BE2C (cell line): ENCODE data around the gene DHX40.

Experiments used
- DNase-seq: peaks from one replicate; pipeline ENCODE4 v3.0.0-alpha.2; 2020
- H3K27me3 ChIP-seq: fragments of 250-450 bp; sonication (Bioruptor Pico); 2 replicates; pipeline ENCODE4 v1.5.1; 2020; ENCODE audit warnings: mild to moderate bottlenecking
- H3K36me3 ChIP-seq: fragments of 250-450 bp; sonication (Bioruptor Pico); 2 replicates; pipeline ENCODE4 v1.5.1; 2020; ENCODE audit warnings: mild to moderate bottlenecking
- H3K4me1 ChIP-seq: fragments of 250-450 bp; sonication (Bioruptor Pico); 2 replicates; pipeline ENCODE4 v1.5.1; 2020
- H3K4me3 ChIP-seq: 2 replicates; pipeline ENCODE4 v1.5.1; 2011; ENCODE audit warnings: low read depth, low read length
- H3K9me3 ChIP-seq: fragments of 250-450 bp; sonication (Bioruptor Pico); 2 replicates; pipeline ENCODE4 v1.5.1; 2020
- CTCF ChIP-seq: IDR thresholded peaks from 2 replicates; pipeline ENCODE4 v1.5.1; 2012; ENCODE audit warnings: mild to moderate bottlenecking, low read depth, low read length

DHX40 gene

GRCh38 chr17:59617156-59617732, 51.8 kb downstream of the DHX40 start:
- H3K4me1 ChIP-seq = peaks cover 9% of the 10 kb centered on the region; the same call in 1 of the 2 replicates
- no peaks in the 10 kb centered on the region for H3K9me3 ChIP-seq
- no peak for TF ChIP-seq CTCF
- DNase-seq = no peak
- 0 out of 2 replicates have a peak, but pooled peaks cover 4% of the 10 kb centered on the region for H3K36me3 ChIP-seq
- no peaks in the 10 kb centered on the region for H3K27me3 ChIP-seq
- no peak overlapping the region for H3K4me3 ChIP-seq

GRCh38 chr17:59619035-59619297, 53.6 kb downstream of the DHX40 start:
- peak overlapping the region; percentile 97 for H3K4me3 ChIP-seq
- no peak for TF ChIP-seq CTCF
- no peaks in the 10 kb centered on the region for H3K27me3 ChIP-seq
- no peaks in the 10 kb centered on the region for H3K9me3 ChIP-seq
- no peak for DNase-seq
- H3K4me1 ChIP-seq = peaks cover 12% of the 10 kb centered on the region; the same call in 1 of the 2 replicates
- H3K36me3 ChIP-seq = peaks cover 13% of the 10 kb centered on the region

GRCh38 chr17:59619298-59620063, 54.1 kb downstream of the DHX40 start, which contains the start of gene CLTC:
Gene CLTC (plus strand): TSS chr17:59619895. CDS start chr17:59620132, 237 bp downstream.
- no peaks in the 10 kb centered on the region for H3K27me3 ChIP-seq
- H3K4me3 ChIP-seq = peak within 1 kb of the TSS; percentile 97
- no peak for TF ChIP-seq CTCF
- peaks cover 12% of the 10 kb centered on the region; the same call in 1 of the 2 replicates for H3K4me1 ChIP-seq
- peaks cover 13% of the 10 kb centered on the region for H3K36me3 ChIP-seq
- no peaks in the 10 kb centered on the region for H3K9me3 ChIP-seq
- DNase-seq = peak; percentile 92

- no peak for TF ChIP-seq CTCF
- H3K27me3 ChIP-seq = no peaks in the 10 kb centered on the region
- no peaks in the 10 kb centered on the region for H3K9me3 ChIP-seq
- H3K36me3 ChIP-seq = peaks cover 13% of the 10 kb centered on the region
- DNase-seq = no peak
- peak overlapping the region; percentile 97 for H3K4me3 ChIP-seq
- peaks cover 12% of the 10 kb centered on the region; the same call in 1 of the 2 replicates for H3K4me1 ChIP-seq
These were observed 54.6 kb downstream of the DHX40 start for GRCh38 chr17:59620064-59620359.

- Histone ChIP-seq H3K4me3 (peak overlapping the region; percentile 97), H3K36me3 (peaks cover 13% of the 10 kb centered on the region), H3K9me3 (no peaks in the 10 kb centered on the region), H3K27me3 (no peaks in the 10 kb centered on the region), H3K4me1 (peaks cover 12% of the 10 kb centered on the region; the same call in 1 of the 2 replicates)
- peak; percentile 50 for DNase-seq
- TF ChIP-seq CTCF = no peak
These were observed 55.3 kb downstream of the DHX40 start for GRCh38 chr17:59620518-59621259.
